Measurements from ENCODE around the gene CBX1.
"Not testable (repeated sequence)": the region's sequence is repeated elsewhere in the genome, so short reads cannot be mapped to it uniquely, and the experiment has no call there.

Gene CBX1

GRCh38 chr17:48038687-48039086 lies 62.6 kb downstream of the CBX1 start:
- no peaks in the 10 kb centered on the region for H3K79me2 ChIP-seq (ENCODE audit: control insufficient read depth, insufficient read depth, low read length)
- H3K18ac ChIP-seq (ENCODE audit: low read length) = no peak overlapping the region
- no CpG with 5 or more reads among the region's 2 CpGs for WGBS (ENCODE audit: extremely low coverage, insufficient coverage, low lambda C conversion rate)
- H3K36me3 ChIP-seq (ENCODE audit: control insufficient read depth, insufficient read depth, low read length) = no peaks in the 10 kb centered on the region
- H3K27ac ChIP-seq (ENCODE audit: low read depth, low read length) = no peak overlapping the region
- H3K4me3 ChIP-seq (ENCODE audit: low read length) = no peak overlapping the region
- H2AK5ac ChIP-seq (ENCODE audit: low read length) = no peak overlapping the region
- H3K9ac ChIP-seq (ENCODE audit: low read length) = no peak overlapping the region
- H3K27me3 ChIP-seq (ENCODE audit: insufficient read depth, low read length, poor library complexity) = peaks cover 7% of the 10 kb centered on the region
- no peak overlapping the region for H3K4ac ChIP-seq (ENCODE audit: low read depth, low read length)
- no peak overlapping the region for H3K23ac ChIP-seq (ENCODE audit: low read length)
- no peak for DNase-seq
- no peak overlapping the region for H2BK120ac ChIP-seq (ENCODE audit: low read depth, low read length)
- no peak overlapping the region for H3K4me2 ChIP-seq (ENCODE audit: low read length)
- no peaks in the 10 kb centered on the region for H3K79me1 ChIP-seq (ENCODE audit: low read length)
- H3K56ac ChIP-seq (ENCODE audit: low read length) = no peak overlapping the region
- H2BK15ac ChIP-seq (replicated peaks; ENCODE audit: low read depth) = no peak overlapping the region
- H2BK5ac ChIP-seq (ENCODE audit: low read length) = no peak overlapping the region
- peaks cover 2% of the 10 kb centered on the region for H3K4me1 ChIP-seq (ENCODE audit: control insufficient read depth, low read depth, low read length)
- H4K5ac ChIP-seq (ENCODE audit: low read length) = no peak overlapping the region
- H4K8ac ChIP-seq (ENCODE audit: low read depth, low read length) = no peak overlapping the region

- no peak overlapping the region for H3K27ac ChIP-seq (ENCODE audit: low read depth, low read length)
Measured at GRCh38 chr17:48037838-48038323, 63.4 kb downstream of the CBX1 start.

GRCh38 chr17:48037036-48037837 lies 64.0 kb downstream of the CBX1 start, which contains the start of gene COPZ2:
Gene COPZ2, minus strand, starts transcription at chr17:48037797. Its CDS starts 20 bp downstream, at chr17:48037777.
- H3K27ac ChIP-seq (ENCODE audit: low read depth, low read length) = no peak within 1 kb of the TSS
- H3K79me1 ChIP-seq (ENCODE audit: low read length) = no peaks in the 10 kb centered on the region
- no peaks in the 10 kb centered on the region for H3K79me2 ChIP-seq (ENCODE audit: control insufficient read depth, insufficient read depth, low read length)
- peak within 1 kb of the TSS; percentile 80 for H3K56ac ChIP-seq (ENCODE audit: low read length)
- H2BK15ac ChIP-seq (replicated peaks; ENCODE audit: low read depth) = no peak within 1 kb of the TSS
- no peak within 1 kb of the TSS for H3K4ac ChIP-seq (ENCODE audit: low read depth, low read length)
- H3K18ac ChIP-seq (ENCODE audit: low read length) = peak within 1 kb of the TSS; percentile 24
- no peak within 1 kb of the TSS for H2BK120ac ChIP-seq (ENCODE audit: low read depth, low read length)
- peak within 1 kb of the TSS; percentile 30 for H3K4me3 ChIP-seq (ENCODE audit: low read length)
- H4K5ac ChIP-seq (ENCODE audit: low read length) = no peak within 1 kb of the TSS
- H4K8ac ChIP-seq (ENCODE audit: low read depth, low read length) = no peak within 1 kb of the TSS
- H3K27me3 ChIP-seq (ENCODE audit: insufficient read depth, low read length, poor library complexity) = peaks cover 7% of the 10 kb centered on the region
- no peak for DNase-seq
- H3K36me3 ChIP-seq (ENCODE audit: control insufficient read depth, insufficient read depth, low read length) = no peaks in the 10 kb centered on the region
- WGBS (ENCODE audit: extremely low coverage, insufficient coverage, low lambda C conversion rate) = no CpG with 5 or more reads among the region's 73 CpGs
- H2BK5ac ChIP-seq (ENCODE audit: low read length) = no peak within 1 kb of the TSS
- peak within 1 kb of the TSS; percentile 75 for H3K4me2 ChIP-seq (ENCODE audit: low read length)
- no peak within 1 kb of the TSS for H2AK5ac ChIP-seq (ENCODE audit: low read length)
- H3K4me1 ChIP-seq (ENCODE audit: control insufficient read depth, low read depth, low read length) = peaks cover 2% of the 10 kb centered on the region
- peak within 1 kb of the TSS; percentile 63 for H3K9ac ChIP-seq (ENCODE audit: low read length)
- peak within 1 kb of the TSS; percentile 80 for H3K23ac ChIP-seq (ENCODE audit: low read length)

More at GRCh38 chr17:48037838-48038323, 63.4 kb downstream of the CBX1 start:
- H3K79me1 ChIP-seq (ENCODE audit: low read length) = no peaks in the 10 kb centered on the region
- H3K18ac ChIP-seq (ENCODE audit: low read length) = no peak overlapping the region
- peaks cover 7% of the 10 kb centered on the region for H3K27me3 ChIP-seq (ENCODE audit: insufficient read depth, low read length, poor library complexity)
- no peak for DNase-seq
- no peak overlapping the region for H2AK5ac ChIP-seq (ENCODE audit: low read length)
- H2BK5ac ChIP-seq (ENCODE audit: low read length) = no peak overlapping the region
- H3K9ac ChIP-seq (ENCODE audit: low read length) = peak overlapping the region; percentile 38
- no peak overlapping the region for H3K4me3 ChIP-seq (ENCODE audit: low read length)
- no peak overlapping the region for H2BK120ac ChIP-seq (ENCODE audit: low read depth, low read length)
- peak overlapping the region; percentile 76 for H3K56ac ChIP-seq (ENCODE audit: low read length)
- no peak overlapping the region for H3K4ac ChIP-seq (ENCODE audit: low read depth, low read length)
- no peaks in the 10 kb centered on the region for H3K36me3 ChIP-seq (ENCODE audit: control insufficient read depth, insufficient read depth, low read length)
- H4K8ac ChIP-seq (ENCODE audit: low read depth, low read length) = no peak overlapping the region
- H3K4me1 ChIP-seq (ENCODE audit: control insufficient read depth, low read depth, low read length) = peaks cover 2% of the 10 kb centered on the region
- no peaks in the 10 kb centered on the region for H3K79me2 ChIP-seq (ENCODE audit: control insufficient read depth, insufficient read depth, low read length)
- WGBS (ENCODE audit: extremely low coverage, insufficient coverage, low lambda C conversion rate) = no CpG with 5 or more reads among the region's 19 CpGs
- no peak overlapping the region for H2BK15ac ChIP-seq (replicated peaks; ENCODE audit: low read depth)
- no peak overlapping the region for H3K23ac ChIP-seq (ENCODE audit: low read length)
- no peak overlapping the region for H4K5ac ChIP-seq (ENCODE audit: low read length)
- peak overlapping the region; percentile 46 for H3K4me2 ChIP-seq (ENCODE audit: low read length)

GRCh38 chr17:48036693-48037035 lies 64.6 kb downstream of the CBX1 start:
- Histone ChIP-seq H2BK5ac (ENCODE audit: low read length) (no peak overlapping the region), H3K4me1 (ENCODE audit: control insufficient read depth, low read depth, low read length) (peaks cover 2% of the 10 kb centered on the region), H4K8ac (ENCODE audit: low read depth, low read length) (no peak overlapping the region), H3K27me3 (ENCODE audit: insufficient read depth, low read length, poor library complexity) (peaks cover 7% of the 10 kb centered on the region), H3K23ac (ENCODE audit: low read length) (no peak overlapping the region), H2BK15ac (replicated peaks; ENCODE audit: low read depth) (no peak overlapping the region), H3K18ac (ENCODE audit: low read length) (no peak overlapping the region), H3K79me1 (ENCODE audit: low read length) (no peaks in the 10 kb centered on the region), H4K5ac (ENCODE audit: low read length) (no peak overlapping the region), H3K79me2 (ENCODE audit: control insufficient read depth, insufficient read depth, low read length) (no peaks in the 10 kb centered on the region), H3K36me3 (ENCODE audit: control insufficient read depth, insufficient read depth, low read length) (no peaks in the 10 kb centered on the region), H3K4ac (ENCODE audit: low read depth, low read length) (no peak overlapping the region), H3K27ac (ENCODE audit: low read depth, low read length) (no peak overlapping the region), H3K4me2 (ENCODE audit: low read length) (no peak overlapping the region), H2BK120ac (ENCODE audit: low read depth, low read length) (no peak overlapping the region), H3K4me3 (ENCODE audit: low read length) (no peak overlapping the region), H2AK5ac (ENCODE audit: low read length) (no peak overlapping the region), H3K9ac (ENCODE audit: low read length) (no peak overlapping the region), H3K56ac (ENCODE audit: low read length) (no peak overlapping the region)
- DNase-seq = no peak
- no CpG with 5 or more reads among the region's 6 CpGs for WGBS (ENCODE audit: extremely low coverage, insufficient coverage, low lambda C conversion rate)

GRCh38 chr17:48034734-48035133 lies 66.5 kb downstream of the CBX1 start:
- WGBS (ENCODE audit: extremely low coverage, insufficient coverage, low lambda C conversion rate) = no CpG with 5 or more reads among the region's 12 CpGs
- H2BK5ac ChIP-seq (ENCODE audit: low read length); H3K18ac ChIP-seq (ENCODE audit: low read length): not testable (repeated sequence)

More at GRCh38 chr17:48034734-48035133, 66.5 kb downstream of the CBX1 start:
- not testable (repeated sequence) for H3K9ac ChIP-seq (ENCODE audit: low read length); H3K23ac ChIP-seq (ENCODE audit: low read length); DNase-seq; H3K27ac ChIP-seq (ENCODE audit: low read depth, low read length); H3K36me3 ChIP-seq (ENCODE audit: control insufficient read depth, insufficient read depth, low read length); H3K79me2 ChIP-seq (ENCODE audit: control insufficient read depth, insufficient read depth, low read length); H3K4me2 ChIP-seq (ENCODE audit: low read length); H3K56ac ChIP-seq (ENCODE audit: low read length); H4K8ac ChIP-seq (ENCODE audit: low read depth, low read length); H3K4me3 ChIP-seq (ENCODE audit: low read length); H2AK5ac ChIP-seq (ENCODE audit: low read length); H3K79me1 ChIP-seq (ENCODE audit: low read length); H3K4ac ChIP-seq (ENCODE audit: low read depth, low read length); H2BK15ac ChIP-seq (replicated peaks; ENCODE audit: low read depth); H2BK120ac ChIP-seq (ENCODE audit: low read depth, low read length); H3K4me1 ChIP-seq (ENCODE audit: control insufficient read depth, low read depth, low read length); H3K27me3 ChIP-seq (ENCODE audit: insufficient read depth, low read length, poor library complexity); H4K5ac ChIP-seq (ENCODE audit: low read length)

Data from mesendoderm (in vitro differentiated cells).